ENCODE data around the gene PCYT1A. TPM values are rescaled to one million over a fixed set of nuclear protein-coding genes. Genes with fewer than 3 reads are reported as not detected.

The PCYT1A gene
- total and polyA plus RNA-seq, 4 donors, result 26.7 to 65.0 (median 46.0) TPM

- H3K36me3 ChIP-seq (ENCODE audit: control insufficient read depth in 1 of 2, insufficient read depth in 2 of 2, low read length in 1 of 2), result no peaks in the 10 kb centered on the region
- no peaks in the 10 kb centered on the region for H3K9me3 ChIP-seq (ENCODE audit: control insufficient read depth, low read length)
- H3K27me3 ChIP-seq (ENCODE audit: control insufficient read depth in 1 of 2, insufficient read depth in 2 of 2, low read length in 1 of 2), result no peaks in the 10 kb centered on the region
- 94% methylated on average over 14 of the region's 14 CpGs for WGBS, 2 donors
- H3K4me1 ChIP-seq (ENCODE audit: control insufficient read depth in 1 of 2, insufficient read depth in 2 of 2, low read length in 2 of 2), result no peaks in the 10 kb centered on the region
- ATAC-seq (ENCODE audit: low FRiP score), result no peak
- DNase-seq, result no peak
- H3K27ac ChIP-seq (ENCODE audit: low read depth in 1 of 2, low read length in 2 of 2), result no peak overlapping the region
- H3K4me3 ChIP-seq (ENCODE audit: low read length in 2 of 2), result no peak overlapping the region
- intact Hi-C loops (cut with DNase I), result loop anchor here (2.0 to 5.0 kb wide), 2 partner anchors 123 kb away; no protein-coding TSS in a partner anchor
These were observed 91.8 kb downstream of the PCYT1A start for GRCh38 chr3:196195664-196196265.

GRCh38 chr3:196194542-196194915 lies 93.0 kb downstream of the PCYT1A start:
- DNase-seq, result no peak

GRCh38 chr3:196193736-196194541 lies 93.6 kb downstream of the PCYT1A start:
- WGBS, 2 donors, result 40 to 50% methylated on average over 13 of the region's 13 CpGs
- intact Hi-C loops (cut with DNase I), result no loop called here
- no peak overlapping the region for H3K27ac ChIP-seq (ENCODE audit: low read depth in 1 of 2, low read length in 2 of 2)

More at GRCh38 chr3:196194542-196194915, 93.0 kb downstream of the PCYT1A start:
- no peaks in the 10 kb centered on the region for H3K4me1 ChIP-seq (ENCODE audit: control insufficient read depth in 1 of 2, insufficient read depth in 2 of 2, low read length in 2 of 2)
- no peaks in the 10 kb centered on the region for H3K36me3 ChIP-seq (ENCODE audit: control insufficient read depth in 1 of 2, insufficient read depth in 2 of 2, low read length in 1 of 2)
- no peak overlapping the region for H3K4me3 ChIP-seq (ENCODE audit: low read length in 2 of 2)
- H3K27me3 ChIP-seq (ENCODE audit: control insufficient read depth in 1 of 2, insufficient read depth in 2 of 2, low read length in 1 of 2), result no peaks in the 10 kb centered on the region
- H3K9me3 ChIP-seq (ENCODE audit: control insufficient read depth, low read length), result no peaks in the 10 kb centered on the region
- ATAC-seq (ENCODE audit: low FRiP score), result no peak
- intact Hi-C loops (cut with DNase I), result no loop called here
- WGBS, 2 donors, result 91 to 92% methylated on average over 5 of the region's 5 CpGs
- no peak overlapping the region for H3K27ac ChIP-seq (ENCODE audit: low read depth in 1 of 2, low read length in 2 of 2)

GRCh38 chr3:196193133-196193735 lies 94.3 kb downstream of the PCYT1A start:
- Histone ChIP-seq H3K27me3 (ENCODE audit: control insufficient read depth in 1 of 2, insufficient read depth in 2 of 2, low read length in 1 of 2) (no peaks in the 10 kb centered on the region), H3K27ac (ENCODE audit: low read depth in 1 of 2, low read length in 2 of 2) (no peak overlapping the region), H3K4me3 (ENCODE audit: low read length in 2 of 2) (no peak overlapping the region), H3K36me3 (ENCODE audit: control insufficient read depth in 1 of 2, insufficient read depth in 2 of 2, low read length in 1 of 2) (no peaks in the 10 kb centered on the region), H3K9me3 (ENCODE audit: control insufficient read depth, low read length) (no peaks in the 10 kb centered on the region), H3K4me1 (ENCODE audit: control insufficient read depth in 1 of 2, insufficient read depth in 2 of 2, low read length in 2 of 2) (no peaks in the 10 kb centered on the region)
- ATAC-seq (ENCODE audit: low FRiP score) (no peak), DNase-seq (no peak)
- 74 to 78% methylated on average over 15 of the region's 15 CpGs for WGBS, 2 donors
- intact Hi-C loops (cut with DNase I), result no loop called here

More at GRCh38 chr3:196193736-196194541, 93.6 kb downstream of the PCYT1A start:
- H3K36me3 ChIP-seq (ENCODE audit: control insufficient read depth in 1 of 2, insufficient read depth in 2 of 2, low read length in 1 of 2), result no peaks in the 10 kb centered on the region
- no peak overlapping the region for H3K4me3 ChIP-seq (ENCODE audit: low read length in 2 of 2)
- H3K4me1 ChIP-seq (ENCODE audit: control insufficient read depth in 1 of 2, insufficient read depth in 2 of 2, low read length in 2 of 2), result no peaks in the 10 kb centered on the region
- peak; percentile 36 for ATAC-seq (ENCODE audit: low FRiP score)
- no peaks in the 10 kb centered on the region for H3K27me3 ChIP-seq (ENCODE audit: control insufficient read depth in 1 of 2, insufficient read depth in 2 of 2, low read length in 1 of 2)
- H3K9me3 ChIP-seq (ENCODE audit: control insufficient read depth, low read length), result no peaks in the 10 kb centered on the region
- DNase-seq, result peak in 1 of 2 donors; percentile 86

- no peak for DNase-seq
- Histone ChIP-seq H3K4me1 (ENCODE audit: control insufficient read depth in 1 of 2, insufficient read depth in 2 of 2, low read length in 2 of 2) (no peaks in the 10 kb centered on the region), H3K4me3 (ENCODE audit: low read length in 2 of 2) (no peak overlapping the region), H3K9me3 (ENCODE audit: control insufficient read depth, low read length) (no peaks in the 10 kb centered on the region), H3K36me3 (ENCODE audit: control insufficient read depth in 1 of 2, insufficient read depth in 2 of 2, low read length in 1 of 2) (no peaks in the 10 kb centered on the region), H3K27me3 (ENCODE audit: control insufficient read depth in 1 of 2, insufficient read depth in 2 of 2, low read length in 1 of 2) (no peaks in the 10 kb centered on the region), H3K27ac (ENCODE audit: low read depth in 1 of 2, low read length in 2 of 2) (no peak overlapping the region)
- ATAC-seq (ENCODE audit: low FRiP score), result no peak
- 76% methylated on average over 14 of the region's 14 CpGs for WGBS, 2 donors
- intact Hi-C loops (cut with DNase I), result no loop called here
These were observed 94.9 kb downstream of the PCYT1A start for GRCh38 chr3:196192524-196193051.

- Histone ChIP-seq H3K4me3 (ENCODE audit: low read length in 2 of 2) (no peak overlapping the region), H3K27me3 (ENCODE audit: control insufficient read depth in 1 of 2, insufficient read depth in 2 of 2, low read length in 1 of 2) (no peaks in the 10 kb centered on the region), H3K4me1 (ENCODE audit: control insufficient read depth in 1 of 2, insufficient read depth in 2 of 2, low read length in 2 of 2) (no peaks in the 10 kb centered on the region), H3K9me3 (ENCODE audit: control insufficient read depth, low read length) (no peaks in the 10 kb centered on the region), H3K36me3 (ENCODE audit: control insufficient read depth in 1 of 2, insufficient read depth in 2 of 2, low read length in 1 of 2) (no peaks in the 10 kb centered on the region), H3K27ac (ENCODE audit: low read depth in 1 of 2, low read length in 2 of 2) (no peak overlapping the region)
- intact Hi-C loops (cut with DNase I), result no loop called here
- ATAC-seq (ENCODE audit: low FRiP score) (no peak), DNase-seq (peak in 1 of 2 donors; percentile 66)
- 91 to 93% methylated on average over 10 to 11 of the region's 11 CpGs for WGBS, 2 donors
These were observed 95.4 kb downstream of the PCYT1A start for GRCh38 chr3:196192036-196192523.

- no peaks in the 10 kb centered on the region for H3K36me3 ChIP-seq (ENCODE audit: control insufficient read depth in 1 of 2, insufficient read depth in 2 of 2, low read length in 1 of 2)
- no peaks in the 10 kb centered on the region for H3K9me3 ChIP-seq (ENCODE audit: control insufficient read depth, low read length)
- intact Hi-C loops (cut with DNase I), result no loop called here
- no peak for ATAC-seq (ENCODE audit: low FRiP score)
- no peaks in the 10 kb centered on the region for H3K4me1 ChIP-seq (ENCODE audit: control insufficient read depth in 1 of 2, insufficient read depth in 2 of 2, low read length in 2 of 2)
- WGBS, 2 donors, result 90 to 91% methylated on average over 15 to 16 of the region's 16 CpGs
- H3K4me3 ChIP-seq (ENCODE audit: low read length in 2 of 2), result no peak overlapping the region
- H3K27me3 ChIP-seq (ENCODE audit: control insufficient read depth in 1 of 2, insufficient read depth in 2 of 2, low read length in 1 of 2), result no peaks in the 10 kb centered on the region
- DNase-seq, result no peak
- no peak overlapping the region for H3K27ac ChIP-seq (ENCODE audit: low read depth in 1 of 2, low read length in 2 of 2)
These were observed 97.8 kb downstream of the PCYT1A start for GRCh38 chr3:196189566-196190347.

Measured in aorta (tissue), 5 donors.